H1 (cell line): ENCODE measurements around the gene ADRA2C.

Source experiments
- CTCF ChIP-seq, 3 experiments: IDR thresholded peaks; 1 replicate in 2 of 3; 2 replicates in 1 of 3; pipeline versions ENCODE4 v1.5.1 to v1.6.1; 2011; ENCODE audit warnings: low read length in 3 of 3, mild to moderate bottlenecking in 3 of 3, inconsistent platforms in 2 of 3, low read depth in 1 of 3, moderate library complexity in 1 of 3; ENCODE audit not compliant: insufficient read depth in 1 of 3; ENCODE audit errors: control extremely low read depth in 1 of 3
- JUN ChIP-seq: IDR thresholded peaks from 2 replicates; pipeline ENCODE4 v1.6.1; 2011; ENCODE audit warnings: low read depth, mild to moderate bottlenecking, improper control_type of control experiment, low read length
- POLR2AphosphoS5 ChIP-seq: IDR thresholded peaks from 2 replicates; pipeline ENCODE4 v1.6.1; 2011; ENCODE audit warnings: low read depth, low read length
- SIN3A ChIP-seq, 2 experiments: IDR thresholded peaks in 1 of 2; conservative IDR thresholded peaks in 1 of 2; 2 replicates each; pipeline ENCODE4 v1.6.1; 2011 to 2012; ENCODE audit warnings: low read length in 2 of 2, improper control_type of control experiment in 1 of 2, low read depth in 1 of 2, mild to moderate bottlenecking in 1 of 2
- ZNF274 ChIP-seq: IDR thresholded peaks from 2 replicates; pipeline ENCODE4 v1.7.0; 2012; ENCODE audit warnings: low read length, borderline replicate concordance; ENCODE audit errors: extremely low read depth
- TF ChIP-seq, protein P1 (sequence below): IDR thresholded peaks from 2 replicates; pipeline ENCODE4 v1.6.1; 2012; ENCODE audit warnings: inconsistent platforms

GRCh38 chr4:3748136-3748898 lies 17.9 kb upstream of the ADRA2C start:
- no peak for TF ChIP-seq CTCF (IDR thresholded peaks at IDR 0.05; ENCODE audit: control extremely low read depth in 1 of 3, insufficient read depth in 1 of 3, low read depth in 1 of 3, low read length in 3 of 3)
- TF ChIP-seq, protein P1, sequence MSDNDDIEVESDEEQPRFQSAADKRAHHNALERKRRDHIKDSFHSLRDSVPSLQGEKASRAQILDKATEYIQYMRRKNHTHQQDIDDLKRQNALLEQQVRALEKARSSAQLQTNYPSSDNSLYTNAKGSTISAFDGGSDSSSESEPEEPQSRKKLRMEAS, result no peak
- no peak for TF ChIP-seq ZNF274
- no peak for TF ChIP-seq SIN3A (conservative IDR thresholded peaks at IDR 0.05 in 1 of 2, IDR thresholded peaks at IDR 0.05 in 1 of 2; ENCODE audit: low read depth in 1 of 2, low read length in 2 of 2)
- TF ChIP-seq JUN, result no peak
- TF ChIP-seq POLR2AphosphoS5, result no peak
